A204.1 (cell line): ENCODE measurements around the gene RALGDS.

ENCODE experiments used
- FAIRE-seq: peaks from 2 replicates; lab custom pipeline; 2012; peaks lifted over from hg19 to GRCh38; lab: Jason Lieb, UNC

Gene RALGDS

DNA sequence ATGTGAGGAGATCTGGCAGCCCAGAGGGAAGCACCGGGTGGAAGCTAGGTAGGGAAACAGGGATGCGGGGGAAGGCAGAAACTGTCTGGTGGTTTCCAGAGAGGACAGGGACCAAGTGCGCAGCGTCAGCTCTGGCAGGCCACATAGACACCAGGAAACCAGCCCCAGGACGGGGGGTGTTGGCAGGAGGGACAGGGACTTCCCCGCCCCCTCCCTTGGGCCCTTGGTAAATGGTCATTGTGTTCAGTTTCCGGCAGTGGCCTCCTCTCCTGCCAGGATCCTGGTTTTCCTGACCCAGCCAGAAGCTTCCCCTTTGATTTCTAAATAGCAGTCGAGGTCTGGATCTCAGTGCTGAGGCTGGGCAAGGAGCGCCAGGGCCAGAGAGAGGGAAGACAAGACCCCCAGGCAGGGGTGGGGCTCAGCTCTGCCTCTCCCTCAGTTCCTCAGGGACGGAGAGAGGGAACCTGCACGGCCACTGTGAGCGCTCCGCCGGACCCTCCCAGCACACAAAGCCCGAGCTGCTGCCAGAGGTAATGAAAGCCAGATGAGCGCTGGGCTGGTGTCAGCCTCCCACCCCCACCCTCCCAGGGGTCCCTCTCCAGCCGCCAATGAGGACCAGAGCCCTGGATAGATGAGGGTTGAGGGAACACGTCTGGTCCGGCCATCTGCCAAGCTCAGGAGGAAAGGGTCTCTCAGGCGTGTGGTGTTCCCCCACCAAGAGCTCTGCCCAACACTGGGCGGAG, 1.8 kb downstream of the RALGDS start:
- no peak for FAIRE-seq

DNA sequence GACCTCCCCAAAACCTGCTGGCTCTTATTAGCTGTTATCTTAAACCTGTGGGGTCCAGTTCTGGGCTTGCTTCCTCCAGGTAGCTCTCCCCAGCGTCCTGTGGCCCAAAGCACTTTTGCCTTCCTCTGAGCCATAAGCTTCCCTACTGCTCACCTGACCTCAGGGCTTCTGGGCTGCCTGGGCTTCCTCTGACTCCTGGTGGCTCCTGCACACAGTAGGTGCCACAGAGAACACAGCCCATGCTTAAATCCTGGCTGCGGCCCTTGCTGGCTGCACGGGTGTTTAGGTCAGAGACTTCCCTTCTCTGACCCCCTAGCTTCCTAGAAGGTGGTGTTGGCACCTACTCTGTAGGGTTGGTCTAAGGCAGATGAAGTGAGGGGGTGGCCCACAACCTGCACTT, 2.5 kb downstream of the RALGDS start:
- no peak for FAIRE-seq

DNA sequence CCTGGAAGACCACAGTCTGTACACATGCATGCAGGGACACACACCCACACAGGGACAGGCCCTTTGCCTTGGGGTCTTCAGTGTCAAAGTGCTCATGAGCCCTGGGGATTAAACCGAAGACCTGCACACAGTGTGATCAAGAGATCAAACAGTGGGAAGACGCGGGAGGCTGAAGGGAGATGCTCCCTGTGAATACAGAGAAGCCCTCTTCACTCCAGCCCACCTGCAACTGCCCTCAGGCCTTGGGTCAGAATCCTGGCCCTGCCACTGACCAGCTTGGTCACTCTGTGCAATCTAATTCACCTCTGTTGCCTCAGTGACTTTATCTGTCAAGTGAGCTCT, 2.9 kb downstream of the RALGDS start:
- no peak for FAIRE-seq

DNA sequence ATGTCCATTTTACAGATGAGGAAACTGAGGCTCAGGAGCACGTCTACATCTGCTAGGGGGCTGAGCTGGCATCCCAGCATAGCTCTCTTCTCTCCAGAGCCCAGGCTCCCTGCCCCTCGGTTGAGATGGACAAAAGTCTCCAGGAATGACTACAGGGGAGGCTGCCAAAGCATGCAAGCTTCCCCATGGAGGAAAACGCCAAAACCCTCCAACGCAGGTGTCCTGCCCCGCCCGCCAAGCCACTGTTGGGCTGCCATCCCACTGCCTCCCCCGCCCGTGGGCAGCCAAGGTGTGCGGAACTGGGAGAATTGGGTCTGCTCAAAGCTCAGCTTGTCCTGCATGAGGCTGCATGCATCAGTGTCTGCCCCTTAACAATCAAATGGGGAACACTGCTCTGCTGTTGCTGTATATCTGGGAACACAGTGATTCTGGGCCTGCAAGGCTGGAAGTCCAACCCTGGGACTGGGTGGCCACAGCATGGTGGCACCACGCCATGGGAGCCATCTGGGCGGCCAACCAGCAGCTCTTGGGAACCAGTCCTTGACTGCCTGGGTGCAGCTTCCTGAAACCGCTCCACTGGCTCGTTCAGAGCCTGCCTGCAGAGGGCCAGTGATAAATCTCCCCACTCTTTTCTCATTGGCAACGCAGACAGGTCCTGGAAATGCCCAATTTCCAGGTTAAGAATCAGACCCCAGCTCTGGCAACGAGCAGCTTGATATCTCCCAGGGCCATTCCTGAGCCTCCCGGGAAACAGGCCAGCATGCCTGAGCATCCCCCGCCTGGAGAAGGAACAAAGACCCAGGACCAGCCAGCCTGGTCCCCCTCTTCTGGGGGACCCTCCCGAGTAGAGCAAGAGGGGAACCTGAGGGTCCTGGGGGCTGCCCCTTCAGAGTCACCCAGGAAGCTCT, 3.5 kb downstream of the RALGDS start:
- FAIRE-seq, result no peak

DNA sequence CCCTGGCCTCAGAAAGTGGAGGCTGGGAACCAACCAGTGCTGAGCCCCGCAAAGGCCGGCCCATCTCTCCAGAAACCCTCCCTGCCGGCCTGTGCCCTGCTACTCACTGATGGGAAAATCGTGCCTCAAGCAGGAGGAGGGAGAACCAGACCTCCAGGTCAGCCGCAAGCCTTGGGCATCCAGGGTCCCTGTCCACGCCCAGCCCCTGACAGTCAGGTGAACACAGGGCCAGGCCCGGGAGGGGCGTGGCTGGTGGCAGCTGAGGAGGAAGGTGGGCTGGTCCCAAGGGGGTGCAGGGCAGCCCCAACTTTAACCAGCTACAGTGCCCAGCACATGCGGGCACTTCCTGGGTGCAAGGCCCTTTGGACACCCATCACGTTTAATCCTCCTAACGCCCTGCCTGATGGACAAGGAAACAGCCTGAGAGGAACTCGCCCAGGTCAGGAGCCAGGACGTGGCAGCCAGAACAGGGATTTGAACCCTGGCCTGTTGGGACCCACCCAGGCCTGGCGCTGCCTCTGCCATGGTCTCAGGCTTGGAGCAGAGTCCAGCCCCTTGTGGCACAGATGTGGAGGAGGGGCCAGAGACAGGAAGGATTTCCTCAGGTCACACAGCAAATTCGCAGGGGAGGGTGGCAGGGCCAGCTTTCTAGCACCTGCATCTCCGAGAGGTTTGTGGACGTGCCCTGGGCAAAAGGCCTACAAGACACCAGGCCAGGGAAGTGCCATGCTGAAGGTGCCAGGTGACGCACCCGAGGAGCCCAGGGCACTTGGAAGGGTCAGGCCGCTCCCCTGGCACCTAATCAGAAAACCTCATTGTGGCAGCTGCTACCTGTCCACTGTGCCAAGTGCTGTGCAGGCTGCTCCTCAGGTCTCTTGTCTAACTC, 4.5 kb downstream of the RALGDS start:
- no peak for FAIRE-seq

DNA sequence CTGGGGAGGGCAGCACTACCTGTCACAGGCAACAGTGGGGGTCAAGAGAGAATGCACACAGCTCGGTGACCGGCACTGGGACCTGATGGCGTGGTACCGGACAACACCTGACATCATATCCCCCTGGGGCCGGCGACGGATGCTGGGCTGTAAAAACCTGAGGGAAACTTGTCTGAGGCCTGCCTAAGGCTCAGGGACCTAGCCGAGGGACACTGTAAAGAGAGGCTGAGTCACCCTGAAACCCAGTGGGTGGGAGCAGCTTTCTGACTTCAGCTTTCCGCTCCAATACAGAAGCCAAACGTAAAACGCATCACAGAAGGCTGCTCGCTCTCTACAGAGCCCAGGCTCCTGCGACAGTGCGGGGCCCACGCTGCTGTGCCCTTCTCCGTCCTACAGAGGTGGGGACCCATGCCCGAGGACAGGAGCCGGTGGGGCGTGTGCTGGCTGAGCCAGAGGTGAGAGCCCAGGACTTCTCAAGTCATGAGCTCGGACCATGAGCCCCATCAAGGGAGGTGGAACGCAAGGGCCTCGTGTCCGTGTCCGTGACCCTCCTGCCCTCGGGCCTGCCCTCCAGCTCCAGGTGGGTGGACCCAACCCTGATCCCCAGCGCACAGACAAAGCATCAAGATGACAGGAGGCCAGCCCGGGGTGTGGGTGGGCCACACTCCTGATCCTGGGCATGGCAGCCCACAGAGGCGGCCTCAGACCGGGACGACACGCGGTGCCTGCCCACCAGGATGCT, 5.3 kb downstream of the RALGDS start:
- FAIRE-seq, result no peak

DNA sequence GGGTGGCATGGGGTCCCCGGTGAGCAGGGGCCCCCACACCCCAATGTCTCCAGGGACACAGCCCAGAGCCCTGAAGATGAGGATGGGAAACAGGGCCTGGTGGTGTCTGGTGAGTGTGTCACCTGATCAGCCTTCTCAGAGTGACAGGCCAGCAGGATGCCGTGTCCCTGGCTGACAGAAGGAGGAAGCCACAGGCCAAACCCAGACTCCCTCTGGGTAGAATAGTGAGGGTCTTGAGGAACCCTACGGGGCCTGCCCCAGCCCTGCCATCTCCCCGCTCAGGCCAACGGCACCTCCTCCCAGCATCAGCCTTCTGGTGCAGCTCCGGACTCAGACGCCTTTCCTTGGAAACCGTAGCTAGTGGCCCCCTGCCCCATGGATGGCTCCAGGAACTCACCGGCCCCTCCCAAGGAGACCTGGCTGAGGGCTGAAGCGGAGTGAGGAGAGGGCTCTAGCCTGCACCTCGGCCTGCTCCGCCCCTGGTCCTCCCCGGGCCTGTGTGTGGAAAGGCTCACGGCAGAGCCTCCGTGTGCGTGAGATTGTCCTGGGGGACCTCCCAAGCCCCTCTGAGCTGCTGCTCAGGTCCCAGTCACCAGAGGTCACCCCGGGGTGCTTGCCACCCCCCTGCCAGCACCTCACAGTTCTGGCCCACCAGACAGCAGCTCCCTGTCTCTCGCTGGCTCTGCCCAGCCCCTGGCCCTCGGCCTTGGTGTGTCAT, 6.0 kb downstream of the RALGDS start:
- FAIRE-seq, result no peak

DNA sequence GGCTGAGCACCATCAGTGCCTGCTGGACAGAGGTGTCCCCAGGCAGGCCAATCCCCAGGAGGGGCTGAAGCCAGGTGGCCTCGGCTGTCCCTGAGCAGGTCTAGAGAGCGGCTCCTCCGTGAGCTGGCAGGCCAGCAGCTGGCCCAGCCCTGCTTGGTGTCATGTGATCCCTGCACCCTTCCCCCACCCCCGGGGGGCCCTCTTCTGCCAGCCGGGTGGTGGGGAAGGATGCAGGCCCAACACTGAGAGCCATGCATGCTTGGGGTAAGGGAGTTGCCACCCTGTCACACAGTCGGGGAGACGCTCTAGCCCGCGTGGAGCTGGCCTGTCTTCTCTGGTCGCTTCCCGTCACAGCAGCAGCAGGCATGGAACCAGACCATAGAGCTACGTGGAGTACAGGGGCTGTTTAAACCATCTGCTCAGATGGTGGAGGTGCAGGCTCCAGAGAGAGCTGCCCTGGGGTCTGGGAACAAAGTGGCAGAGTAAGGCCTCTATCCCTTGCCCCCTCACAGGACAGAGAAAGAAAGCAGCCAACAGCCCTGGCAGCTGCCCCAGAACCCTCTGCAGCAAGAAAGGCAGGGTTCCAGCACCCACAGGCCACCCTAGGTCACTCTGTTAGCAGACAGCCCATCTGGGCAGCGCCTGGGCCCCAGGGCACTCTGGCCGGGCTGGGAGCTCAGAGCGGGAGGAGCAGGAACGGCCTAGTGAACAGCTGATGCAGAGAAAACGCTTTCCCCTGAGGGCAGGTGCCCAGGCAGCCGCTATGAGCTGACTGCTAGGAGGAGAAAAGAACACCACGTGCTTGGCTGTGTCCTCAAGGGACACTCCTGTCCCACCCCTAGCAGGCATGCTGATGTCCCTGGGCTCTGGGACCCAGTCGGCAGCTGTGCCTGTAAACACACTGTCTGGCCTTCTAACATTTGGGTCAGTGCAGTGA, 6.8 kb downstream of the RALGDS start:
- no peak for FAIRE-seq

DNA sequence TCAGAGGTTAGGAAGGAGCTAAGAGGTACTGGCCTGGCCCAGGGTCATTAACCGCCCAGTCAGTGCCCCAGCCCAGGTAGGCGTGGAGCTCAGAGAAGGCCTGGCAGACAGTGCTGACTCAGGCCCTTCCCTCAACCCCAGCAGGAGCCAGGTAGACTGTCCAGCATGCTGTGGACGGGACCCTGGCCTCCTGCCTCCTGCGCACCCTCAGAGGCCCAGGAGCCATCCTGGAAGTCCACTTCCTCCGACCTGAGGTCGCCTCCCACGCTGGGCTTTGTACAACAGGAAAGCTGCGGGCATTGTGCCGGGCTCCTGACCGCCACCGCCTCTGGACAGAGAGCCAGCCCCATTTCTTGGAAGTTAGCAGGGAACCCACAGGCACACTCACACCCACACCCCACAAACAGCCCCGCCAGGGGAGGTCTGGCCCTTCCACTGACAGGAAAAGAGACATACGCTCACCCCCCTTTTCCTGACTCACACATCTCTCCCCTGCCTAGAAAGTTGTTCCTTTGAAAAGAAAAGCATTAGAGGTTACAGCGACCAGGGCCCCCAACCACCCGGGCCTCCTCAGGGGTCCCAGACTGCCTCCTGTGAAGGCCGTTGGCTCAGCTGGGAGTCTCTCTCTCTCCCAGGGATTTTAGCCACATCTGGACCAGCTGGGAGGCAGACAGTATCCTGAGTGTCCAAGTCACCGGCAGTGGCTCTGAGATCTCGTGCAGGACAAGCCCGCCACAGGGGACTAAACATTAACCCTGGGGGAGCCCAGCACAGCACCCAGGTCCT, 7.7 kb downstream of the RALGDS start:
- FAIRE-seq, result no peak

DNA sequence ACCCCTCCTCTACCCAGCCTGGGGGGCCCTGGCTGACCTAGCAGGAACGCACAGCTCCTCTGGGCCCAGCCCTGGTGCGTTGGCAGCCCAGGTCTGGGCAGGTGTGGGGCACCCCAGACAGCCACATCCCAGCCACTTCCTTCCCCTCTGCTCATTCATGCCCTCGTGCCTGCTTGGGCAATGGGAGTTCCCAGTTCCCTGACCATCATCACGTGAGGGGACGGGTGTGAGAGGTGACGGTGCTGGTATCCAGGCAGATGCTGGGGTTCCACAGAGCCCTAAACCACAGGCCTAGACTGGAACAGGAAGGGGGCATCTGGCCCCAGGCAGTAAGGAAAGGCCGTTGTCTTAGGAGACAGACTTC, 8.4 kb downstream of the RALGDS start:
- FAIRE-seq, result no peak

DNA sequence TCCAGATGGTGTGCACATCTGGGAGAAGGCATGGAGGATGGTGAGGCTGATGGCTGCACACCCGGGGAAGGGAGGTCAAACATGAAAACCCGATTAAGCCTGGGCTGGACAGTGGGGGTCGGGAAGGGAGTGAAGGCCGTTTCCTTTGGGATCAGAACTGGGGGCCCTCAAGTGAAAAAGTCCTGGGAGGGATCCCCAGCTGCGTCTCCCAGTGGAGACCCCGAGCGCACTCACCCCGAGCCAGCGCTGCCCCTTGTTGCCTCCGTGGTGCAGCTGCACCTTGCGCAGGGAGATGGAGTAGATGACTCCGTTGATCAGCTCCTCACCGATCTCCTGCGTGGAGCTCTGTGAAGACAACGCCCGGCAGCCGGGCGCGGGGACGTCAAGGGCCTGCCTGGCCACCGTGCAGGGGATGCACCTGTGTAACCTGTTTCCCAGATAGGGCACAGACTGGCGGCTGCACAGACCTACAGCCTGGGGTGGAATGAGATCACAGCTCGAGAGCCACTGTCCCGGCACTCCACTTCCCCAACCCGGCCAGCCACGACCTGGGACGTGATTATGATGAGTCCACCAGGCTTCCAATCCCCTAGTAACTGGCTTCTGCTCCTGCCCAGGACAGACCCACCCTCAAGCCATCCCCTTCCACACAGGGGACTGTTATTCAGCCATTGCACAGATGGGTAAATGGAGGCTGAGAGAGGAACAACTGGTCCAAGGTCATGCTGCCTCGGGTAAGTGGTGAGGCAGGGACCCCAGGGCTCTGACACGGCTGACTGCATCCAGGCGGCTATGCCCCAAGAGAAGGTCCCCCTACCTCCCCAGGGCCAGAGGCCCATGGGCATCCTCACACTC, 9.0 kb downstream of the RALGDS start:
- no peak for FAIRE-seq

DNA sequence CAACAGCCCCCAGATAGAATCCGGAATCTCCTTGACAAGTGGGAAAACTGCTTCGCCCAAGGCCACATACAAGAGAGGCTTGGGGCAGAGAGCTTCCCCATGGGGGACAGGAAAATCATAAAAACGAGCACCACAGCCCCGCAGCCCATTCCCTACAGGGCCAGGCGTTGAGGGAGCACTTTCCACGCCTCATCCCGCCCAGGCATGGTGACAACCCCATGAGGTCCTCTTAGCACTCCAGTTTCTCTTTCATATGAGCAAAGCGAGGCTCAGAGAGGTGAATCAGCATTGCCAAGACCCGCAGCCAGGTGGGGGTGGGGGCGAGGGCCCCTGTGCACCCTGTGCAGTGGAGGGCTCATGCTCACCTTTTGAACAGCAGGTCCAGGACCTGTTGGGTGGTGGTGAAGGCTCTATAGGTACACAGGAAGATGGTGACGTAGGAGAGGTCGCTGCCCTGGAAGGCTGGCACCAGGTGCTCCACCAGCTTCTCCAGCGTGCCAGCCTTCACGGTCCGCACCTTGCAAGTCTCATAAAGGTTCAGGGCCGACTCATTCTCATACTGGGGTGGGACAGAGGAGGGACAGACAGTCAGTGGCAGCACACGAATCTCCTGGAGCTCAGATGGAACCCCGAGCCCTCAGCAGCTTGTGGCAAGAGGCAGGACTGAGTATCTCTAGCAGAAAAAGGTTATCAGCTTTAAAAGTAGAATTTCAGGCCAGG, 10.9 kb downstream of the RALGDS start:
- no peak for FAIRE-seq

DNA sequence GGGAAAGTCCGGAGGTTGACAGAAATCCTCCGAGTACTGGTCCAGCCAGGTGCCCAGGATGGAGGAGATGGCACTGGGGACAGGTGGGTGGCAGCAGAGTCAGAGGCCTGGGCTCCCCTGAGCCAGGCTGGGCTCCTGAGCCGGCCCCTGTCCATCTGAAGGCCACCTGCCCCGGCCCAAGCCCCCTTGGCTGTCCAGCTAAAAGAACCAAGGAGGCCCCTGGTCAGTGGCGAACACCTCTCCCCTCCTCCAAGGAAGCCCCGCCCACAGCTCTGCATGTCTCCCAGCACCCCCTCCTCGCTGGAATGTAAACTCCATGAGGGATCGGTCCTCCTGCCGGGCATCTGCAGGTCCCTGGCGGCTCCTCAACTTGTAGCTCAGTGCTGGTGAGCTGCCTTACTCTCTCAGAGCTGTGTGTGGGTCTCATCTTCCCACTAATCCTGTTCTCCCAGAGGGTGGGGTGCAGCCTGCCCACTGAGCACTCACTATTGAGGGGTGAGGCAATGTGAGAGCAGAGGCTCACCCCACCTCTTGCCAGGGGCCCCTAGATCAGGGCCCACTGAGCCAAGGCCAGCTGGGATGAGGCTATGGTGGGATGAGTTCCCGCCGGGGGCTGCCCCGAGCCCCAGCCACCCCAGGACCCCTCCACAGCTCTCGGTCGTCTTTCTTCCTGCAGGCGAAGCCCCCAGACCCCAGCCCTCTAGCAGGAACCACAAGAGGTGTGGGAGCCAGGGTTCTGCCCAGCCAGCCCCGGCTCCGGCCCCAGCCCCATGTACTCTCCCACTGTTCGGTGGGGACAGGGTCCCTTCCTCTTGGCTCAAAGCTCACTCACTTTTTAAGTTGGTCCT, 12.0 kb downstream of the RALGDS start:
- no peak for FAIRE-seq

DNA sequence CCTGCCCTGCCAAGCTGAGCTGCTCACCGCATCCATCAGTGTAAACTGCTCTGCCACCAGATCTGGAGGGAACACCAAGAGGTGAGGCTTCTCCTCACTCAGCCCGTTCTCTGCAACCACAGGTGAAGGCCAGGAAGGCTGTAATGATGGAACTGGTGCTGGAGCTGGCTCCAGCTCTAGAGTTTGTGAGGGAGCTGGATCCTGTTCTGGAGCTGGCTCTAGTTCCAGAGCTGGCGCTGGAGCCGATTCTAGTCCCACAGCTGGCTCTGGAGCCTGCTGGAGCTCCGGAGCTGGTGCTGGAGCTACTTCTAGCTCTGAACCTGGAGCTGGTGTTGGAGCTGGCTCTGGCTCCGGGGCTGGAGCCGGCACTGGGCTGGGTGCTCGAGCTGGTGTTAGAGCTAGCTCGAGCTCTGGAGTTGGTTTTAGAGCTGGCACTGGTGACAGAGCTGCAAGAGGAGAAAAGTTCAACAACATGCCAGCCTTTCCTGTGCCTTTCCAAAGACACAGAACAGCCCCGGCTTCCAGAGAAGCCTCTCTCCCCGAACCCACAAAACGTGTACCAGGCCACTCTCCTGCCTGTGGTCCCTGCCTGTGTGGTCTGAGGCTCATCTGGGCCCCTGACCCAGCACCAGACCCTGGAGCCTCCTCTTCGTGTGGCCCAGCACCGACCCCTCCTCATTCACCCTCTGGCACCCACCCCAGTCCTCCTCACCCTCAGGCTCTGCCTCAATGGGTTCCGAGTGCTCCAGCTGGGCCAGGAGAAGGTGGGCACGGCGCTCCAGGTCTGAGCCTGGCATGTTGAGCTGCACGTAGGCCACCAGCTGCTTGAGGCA, 12.9 kb downstream of the RALGDS start:
- no peak for FAIRE-seq

DNA sequence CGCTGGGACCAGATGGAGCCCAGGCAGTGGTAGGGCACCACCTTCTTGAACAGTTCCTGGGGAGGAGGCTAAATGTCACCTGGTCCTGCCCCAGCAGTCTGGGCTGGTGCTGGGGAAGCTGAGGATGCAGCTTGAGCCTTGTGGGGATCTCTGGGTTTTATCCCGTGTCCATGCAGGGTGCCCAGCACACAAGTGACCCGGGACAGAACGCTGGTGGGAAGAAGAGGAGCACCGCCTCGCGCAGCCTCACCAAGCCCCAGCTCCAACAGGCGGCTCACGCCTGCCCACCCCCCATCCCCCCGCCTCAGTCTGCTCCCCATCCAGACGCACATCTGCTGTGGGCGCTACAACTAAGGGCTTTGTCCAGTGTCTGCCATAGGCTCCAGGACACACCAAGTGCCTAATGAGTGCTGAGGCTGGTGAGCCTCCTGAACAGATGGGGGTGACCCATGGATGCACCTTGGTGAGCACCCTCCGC, 13.8 kb downstream of the RALGDS start:
- FAIRE-seq, result no peak
